GM12878 (cell line): ENCODE measurements around the gene CACNA1D. TPM values are rescaled to one million over a fixed set of nuclear protein-coding genes. Genes with fewer than 3 reads are reported as not detected.

Source experiments
- BMI1 ChIP-seq: fragments of 450-650 bp; IDR thresholded peaks from 2 replicates; pipeline ENCODE4 v1.6.1; 2016; ENCODE audit warnings: mild to moderate bottlenecking, moderate library complexity, borderline replicate concordance
- DPF2 ChIP-seq: fragments of 450-650 bp; IDR thresholded peaks from 2 replicates; pipeline ENCODE4 v1.6.1; 2017; ENCODE audit warnings: mild to moderate bottlenecking
- EZH2 ChIP-seq: IDR thresholded peaks from 2 replicates; pipeline ENCODE4 v1.6.1; 2012; ENCODE audit warnings: low read depth, mild to moderate bottlenecking, control low read depth, inconsistent platforms, low read length, borderline replicate concordance; ENCODE audit not compliant: control insufficient read depth
- MTA3 ChIP-seq: IDR thresholded peaks from 2 replicates; pipeline ENCODE4 v1.6.1; 2012; ENCODE audit warnings: low read length, inconsistent platforms, borderline replicate concordance
- TARDBP ChIP-seq: IDR thresholded peaks from 2 replicates; pipeline ENCODE4 v1.6.1; 2016; ENCODE audit warnings: borderline replicate concordance
- ZNF687 ChIP-seq: fragments of 450-650 bp; IDR thresholded peaks from 2 replicates; pipeline ENCODE4 v1.6.1; 2017; ENCODE audit warnings: mild to moderate bottlenecking, moderate library complexity
- polyA plus RNA-seq, 11 experiments: library from polyadenylated mRNA; depleted of rRNA in 4 of 11; unstranded in 6 of 11; stranded (reverse) in 5 of 11; fragments of >200 nt; fragmentation: Nextera tagmentation in 4 of 11; fragmentation: Illumina TruSeq in 1 of 11; extraction: Ambion mirVana in 4 of 11; extraction: Trizol in 1 of 11; gene quantifications; 1 replicate in 1 of 11; 2 replicates in 10 of 11; pipeline versions ENCODE4 v1.2.1 to v1.2.3, GENCODE V29; 2011 to 2016; ENCODE audit warnings: inconsistent platforms in 2 of 11, missing spikeins in 2 of 11, low read depth in 1 of 11
- total RNA-seq, 4 experiments: library from RNA; depleted of rRNA in 3 of 4; stranded (reverse); fragments of >200 nt in 3 of 4; fragmentation: Illumina TruSeq in 1 of 4; extraction: Trizol in 1 of 4; gene quantifications; 2 replicates each; pipeline versions ENCODE4 v1.2.1 to v1.2.3, GENCODE V29; 2013 to 2021
- TF ChIP-seq, protein P1 (sequence below): fragments of 450-650 bp; IDR thresholded peaks from 2 replicates; pipeline ENCODE4 v1.6.1; 2017; ENCODE audit warnings: mild to moderate bottlenecking, low read depth, inconsistent platforms; ENCODE audit not compliant: poor library complexity, severe bottlenecking
- TF ChIP-seq, protein P2 (sequence below): fragments of 450-650 bp; IDR thresholded peaks from 2 replicates; pipeline ENCODE4 v1.6.1; 2016; ENCODE audit warnings: mild to moderate bottlenecking

Gene CACNA1D
- total and polyA plus RNA-seq, 10 of the 15 experiments (the other 5 are each of a cell fraction or from before 2014, with no cell fraction given): 0.21 to 24.4 (median 1.6) TPM

- TF ChIP-seq DPF2: no peak
- no peak for TF ChIP-seq EZH2
- TF ChIP-seq, protein P1, sequence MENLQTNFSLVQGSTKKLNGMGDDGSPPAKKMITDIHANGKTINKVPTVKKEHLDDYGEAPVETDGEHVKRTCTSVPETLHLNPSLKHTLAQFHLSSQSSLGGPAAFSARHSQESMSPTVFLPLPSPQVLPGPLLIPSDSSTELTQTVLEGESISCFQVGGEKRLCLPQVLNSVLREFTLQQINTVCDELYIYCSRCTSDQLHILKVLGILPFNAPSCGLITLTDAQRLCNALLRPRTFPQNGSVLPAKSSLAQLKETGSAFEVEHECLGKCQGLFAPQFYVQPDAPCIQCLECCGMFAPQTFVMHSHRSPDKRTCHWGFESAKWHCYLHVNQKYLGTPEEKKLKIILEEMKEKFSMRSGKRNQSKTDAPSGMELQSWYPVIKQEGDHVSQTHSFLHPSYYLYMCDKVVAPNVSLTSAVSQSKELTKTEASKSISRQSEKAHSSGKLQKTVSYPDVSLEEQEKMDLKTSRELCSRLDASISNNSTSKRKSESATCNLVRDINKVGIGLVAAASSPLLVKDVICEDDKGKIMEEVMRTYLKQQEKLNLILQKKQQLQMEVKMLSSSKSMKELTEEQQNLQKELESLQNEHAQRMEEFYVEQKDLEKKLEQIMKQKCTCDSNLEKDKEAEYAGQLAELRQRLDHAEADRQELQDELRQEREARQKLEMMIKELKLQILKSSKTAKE: no peak
- TF ChIP-seq BMI1: no peak
- TF ChIP-seq TARDBP: no peak
- TF ChIP-seq, protein P2, sequence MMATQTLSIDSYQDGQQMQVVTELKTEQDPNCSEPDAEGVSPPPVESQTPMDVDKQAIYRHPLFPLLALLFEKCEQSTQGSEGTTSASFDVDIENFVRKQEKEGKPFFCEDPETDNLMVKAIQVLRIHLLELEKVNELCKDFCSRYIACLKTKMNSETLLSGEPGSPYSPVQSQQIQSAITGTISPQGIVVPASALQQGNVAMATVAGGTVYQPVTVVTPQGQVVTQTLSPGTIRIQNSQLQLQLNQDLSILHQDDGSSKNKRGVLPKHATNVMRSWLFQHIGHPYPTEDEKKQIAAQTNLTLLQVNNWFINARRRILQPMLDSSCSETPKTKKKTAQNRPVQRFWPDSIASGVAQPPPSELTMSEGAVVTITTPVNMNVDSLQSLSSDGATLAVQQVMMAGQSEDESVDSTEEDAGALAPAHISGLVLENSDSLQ: no peak
- TF ChIP-seq ZNF687: no peak
- TF ChIP-seq MTA3: no peak
Measured at GRCh38 chr3:53824795-53825194, 330.4 kb downstream of the CACNA1D start (continued).
